Endothelial cell of umbilical vein (primary cell): Measurements from ENCODE around the gene PALD1. TPM values are rescaled to one million over a fixed set of nuclear protein-coding genes. Genes with fewer than 3 reads are reported as not detected.

Source experiments
- BruUV-seq: library from RNA; stranded (reverse); fragments of 400-500 nt; replicated peaks from 2 replicates; lab custom pipeline; 2021; lab: Mats Ljungman, UMichigan
- CTCF ChIA-PET: fragments of 300-600, 350-600 bp; sonication (Branson Sonifier 250); formaldehyde crosslinking; loops from one replicate; lab custom pipeline; 2021; ENCODE audit warnings: antibody characterized with exemption, inconsistent platforms; lab: Charles Lee
- POLR2A ChIA-PET: fragments of 300-600, 350-600 bp; sonication (Branson Sonifier 250); formaldehyde crosslinking; loops from one replicate; lab custom pipeline; 2021; ENCODE audit warnings: antibody characterized with exemption, inconsistent platforms; lab: Charles Lee
- DNase-seq: peaks from one replicate; pipeline ENCODE4 v3.0.0-alpha.2; 2011; ENCODE audit warnings: low read depth, low spot score
- FAIRE-seq: peaks from 2 replicates; lab custom pipeline; 2011; peaks lifted over from hg19 to GRCh38; lab: Jason Lieb, UNC
- H2AFZ ChIP-seq: 2 replicates; pipeline ENCODE4 v1.6.0; 2012; ENCODE audit warnings: low read depth, low read length, control low read depth, inconsistent platforms
- H3K27ac ChIP-seq: 2 replicates; pipeline ENCODE4 v1.5.1; 2011; ENCODE audit warnings: low read depth, mild to moderate bottlenecking, control low read depth, low read length, moderate library complexity; ENCODE audit not compliant: insufficient read depth
- H3K27me3 ChIP-seq, 2 experiments: 2 replicates each; pipeline versions ENCODE4 v1.6.0 to v1.6.1; 2011; ENCODE audit warnings: low read length in 2 of 2, mixed read lengths in 1 of 2; ENCODE audit not compliant: control insufficient read depth in 2 of 2, insufficient read depth in 2 of 2
- H3K36me3 ChIP-seq, 2 experiments: 2 replicates in 1 of 2; 3 replicates in 1 of 2; pipeline ENCODE4 v1.5.1; 2011; ENCODE audit warnings: low read length in 2 of 2, mild to moderate bottlenecking in 1 of 2, moderate library complexity in 1 of 2; ENCODE audit not compliant: control insufficient read depth in 2 of 2, insufficient read depth in 2 of 2; ENCODE audit errors: extremely low read depth in 1 of 2
- H3K4me1 ChIP-seq: 3 replicates; pipeline ENCODE4 v1.5.1; 2011; ENCODE audit warnings: mild to moderate bottlenecking, low read length; ENCODE audit not compliant: control insufficient read depth, insufficient read depth; ENCODE audit errors: extremely low read depth
- H3K4me2 ChIP-seq: 2 replicates; pipeline ENCODE4 v1.6.1; 2011; ENCODE audit warnings: low read length, control low read depth, mixed read lengths; ENCODE audit not compliant: insufficient read depth
- H3K4me3 ChIP-seq, 3 experiments: fragments of 200-600 bp in 1 of 3; sonication (generic), shearing (Covaris generic) in 1 of 3; replicated peaks in 1 of 3; 2 replicates each; pipeline ENCODE4 v1.5.1; 2011 to 2016; ENCODE audit warnings: control low read depth in 3 of 3, low read length in 3 of 3, mild to moderate bottlenecking in 2 of 3, inconsistent platforms in 1 of 3, low read depth in 1 of 3, moderate library complexity in 1 of 3; ENCODE audit not compliant: insufficient read depth in 1 of 3
- H3K79me2 ChIP-seq: 2 replicates; pipeline ENCODE4 v1.6.0; 2012; ENCODE audit warnings: low read length, inconsistent platforms; ENCODE audit not compliant: control insufficient read depth, insufficient read depth
- H3K9ac ChIP-seq: replicated peaks from 2 replicates; pipeline ENCODE3; 2011; ENCODE audit warnings: low read length, control low read depth; ENCODE audit not compliant: insufficient read depth; ENCODE audit errors: extremely low read depth
- H3K9me1 ChIP-seq: replicated peaks from 3 replicates; pipeline ENCODE4 v1.6.0; 2011; ENCODE audit warnings: mild to moderate bottlenecking, low read length; ENCODE audit not compliant: control insufficient read depth, insufficient read depth; ENCODE audit errors: extremely low read depth
- H3K9me3 ChIP-seq: replicated peaks from 2 replicates; pipeline ENCODE4 v1.5.1; 2012; ENCODE audit warnings: low read length, inconsistent platforms; ENCODE audit not compliant: control insufficient read depth, insufficient read depth
- H4K20me1 ChIP-seq: replicated peaks from 2 replicates; pipeline ENCODE3; 2011; ENCODE audit warnings: mild to moderate bottlenecking, low read length; ENCODE audit not compliant: control insufficient read depth, insufficient read depth; ENCODE audit errors: extremely low read depth
- CTCF ChIP-seq, 2 donors: IDR thresholded peaks; 1 replicate in 1 of 2; 2 replicates in 1 of 2; pipeline ENCODE4 v1.5.1; 2011; ENCODE audit warnings: low read length in 2 of 2, mild to moderate bottlenecking in 2 of 2, moderate library complexity in 2 of 2, control low read depth in 1 of 2, inconsistent platforms in 1 of 2, low read depth in 1 of 2; ENCODE audit not compliant: insufficient read depth in 1 of 2; ENCODE audit errors: extremely low read depth in 1 of 2
- EZH2 ChIP-seq: IDR thresholded peaks from 2 replicates; pipeline ENCODE4 v1.6.1; 2012; ENCODE audit warnings: borderline replicate concordance, low read depth, mild to moderate bottlenecking, moderate library complexity, low read length, inconsistent platforms; ENCODE audit not compliant: severe bottlenecking
- FOS ChIP-seq: IDR thresholded peaks from 2 replicates; pipeline ENCODE4 v1.6.1; 2011; ENCODE audit warnings: mild to moderate bottlenecking, low read length, moderate library complexity, borderline replicate concordance; ENCODE audit not compliant: insufficient read depth
- GATA2 ChIP-seq: IDR thresholded peaks from 2 replicates; pipeline ENCODE4 v1.7.0; 2011; ENCODE audit warnings: low read depth, mild to moderate bottlenecking, moderate library complexity, mixed read lengths, low read length; ENCODE audit not compliant: insufficient read length, insufficient read depth
- JUN ChIP-seq: IDR thresholded peaks from 2 replicates; pipeline ENCODE4 v1.6.1; 2011; ENCODE audit warnings: borderline replicate concordance, low read depth; ENCODE audit not compliant: insufficient read length, insufficient read depth
- MYC ChIP-seq: IDR thresholded peaks from one replicate; pipeline ENCODE4 v1.6.1; 2011; ENCODE audit warnings: mild to moderate bottlenecking, low read depth, low read length
- POLR2A ChIP-seq: IDR thresholded peaks from 2 replicates; pipeline ENCODE4 v1.6.1; 2012; ENCODE audit warnings: low read depth, mild to moderate bottlenecking, control low read depth, low read length
- POLR2AphosphoS5 ChIP-seq: IDR thresholded peaks from 2 replicates; pipeline ENCODE4 v1.6.1; 2012; ENCODE audit warnings: low read depth, mild to moderate bottlenecking, control low read depth, low read length, moderate library complexity; ENCODE audit not compliant: insufficient read depth
- dilution Hi-C: fragments of 300-500 bp; cut with MboI; formaldehyde crosslinking; loops from one replicate; pipeline ENCODE4 v1.15.0; 2019; ENCODE audit warnings: low sequenced_read_pairs; ENCODE audit not compliant: extremely low pct_ligation_motif_present
- intact Hi-C: fragments of 100-400 bp; cut with micrococcal nuclease; formaldehyde crosslinking; loops from one replicate; pipeline ENCODE4 v1.10.0; 2022
- polyA plus RNA-seq, 4 experiments: library from polyadenylated mRNA; depleted of rRNA in 3 of 4; stranded (reverse) in 3 of 4; unstranded in 1 of 4; fragments of >200 nt; gene quantifications; 2 replicates each; pipeline versions ENCODE4 v1.2.1 to v1.2.3, GENCODE V29; 2011 to 2012; ENCODE audit warnings: missing spikeins in 1 of 4
- total RNA-seq: library from RNA; stranded (reverse); gene quantifications from 2 replicates; pipeline ENCODE4 v1.2.3, GENCODE V29; 2021
- TF ChIP-seq, protein P1 (sequence below): IDR thresholded peaks from 2 replicates; pipeline ENCODE4 v1.6.1; 2011; ENCODE audit not compliant: insufficient read depth, insufficient read length

Gene PALD1
- total and polyA plus RNA-seq, 2 donors (not counting 3 experiments of a cell fraction or from before 2014, with no cell fraction given) = 16.6 to 73.3 TPM

- intact Hi-C loops = no loop called here
- no peaks in the 10 kb centered on the region for H4K20me1 ChIP-seq
- no peaks in the 10 kb centered on the region for H3K27me3 ChIP-seq
- H3K27ac ChIP-seq = no peak overlapping the region
- H3K36me3 ChIP-seq = no peaks in the 10 kb centered on the region
- no peaks in the 10 kb centered on the region for H3K4me1 ChIP-seq
- no TSS peak for BruUV-seq
- H3K79me2 ChIP-seq = no peaks in the 10 kb centered on the region
- CTCF ChIA-PET = interaction anchor here (0.9 kb wide), 1 partner anchor 104 kb away, joined by 3 read pairs; no protein-coding TSS in a partner anchor
- H3K4me3 ChIP-seq = no peak overlapping the region
- FAIRE-seq (no peak), DNase-seq (no peak)
- POLR2A ChIA-PET = no interaction called here
- H2AFZ ChIP-seq = no peak overlapping the region
- no peaks in the 10 kb centered on the region for H3K9me1 ChIP-seq
- H3K4me2 ChIP-seq = no peak overlapping the region
- no peak overlapping the region for H3K9ac ChIP-seq
- no peaks in the 10 kb centered on the region for H3K9me3 ChIP-seq
- no peak for TF ChIP-seq EZH2
- no peak for TF ChIP-seq JUN
- no peak for TF ChIP-seq CTCF (IDR thresholded peaks at IDR 0.05; ENCODE audit: extremely low read depth in 1 of 2, insufficient read depth in 1 of 2, low read depth in 1 of 2, low read length in 2 of 2)
- no peak for TF ChIP-seq POLR2AphosphoS5
- TF ChIP-seq POLR2A = no peak
- TF ChIP-seq GATA2 = no peak
- TF ChIP-seq MYC = no peak
- TF ChIP-seq, protein P1, sequence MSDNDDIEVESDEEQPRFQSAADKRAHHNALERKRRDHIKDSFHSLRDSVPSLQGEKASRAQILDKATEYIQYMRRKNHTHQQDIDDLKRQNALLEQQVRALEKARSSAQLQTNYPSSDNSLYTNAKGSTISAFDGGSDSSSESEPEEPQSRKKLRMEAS = no peak
- TF ChIP-seq FOS = no peak
- dilution Hi-C loops = no loop called here
Measured at GRCh38 chr10:70565556-70566514, 87.3 kb downstream of the PALD1 start.
